PFSK-1 (cell line): ENCODE results near the gene KIF6. TPM values are rescaled to one million over a fixed set of nuclear protein-coding genes. Genes with fewer than 3 reads are reported as not detected.

Experiments
- FOXP2 ChIP-seq: optimal IDR thresholded peaks from 2 replicates; pipeline ENCODE3; 2011; ENCODE audit warnings: borderline replicate concordance, control low read depth, inconsistent platforms; ENCODE audit not compliant: insufficient read depth; ENCODE audit errors: extremely low read length, extremely low read depth
- POLR2AphosphoS5 ChIP-seq: IDR thresholded peaks from 2 replicates; pipeline ENCODE4 v1.6.1; 2012; ENCODE audit warnings: low read depth, mild to moderate bottlenecking, control low read depth, low read length, moderate library complexity
- REST ChIP-seq, 2 experiments: IDR thresholded peaks; 2 replicates each; pipeline versions ENCODE4 v1.6.1 to v1.8.0; 2011 to 2012; ENCODE audit warnings: low read depth in 2 of 2, low read length in 2 of 2, control low read depth in 1 of 2, inconsistent platforms in 1 of 2, mild to moderate bottlenecking in 1 of 2, moderate library complexity in 1 of 2; ENCODE audit not compliant: insufficient read depth in 1 of 2
- SIN3A ChIP-seq: IDR thresholded peaks from 2 replicates; pipeline ENCODE4 v1.6.1; 2012; ENCODE audit warnings: mild to moderate bottlenecking, low read length, moderate library complexity, borderline replicate concordance; ENCODE audit not compliant: insufficient read depth
- TAF1 ChIP-seq: IDR thresholded peaks from 2 replicates; pipeline ENCODE4 v1.6.1; 2012; ENCODE audit warnings: low read length, control low read depth, borderline replicate concordance; ENCODE audit not compliant: insufficient read depth
- polyA plus RNA-seq: library from polyadenylated mRNA; unstranded; fragments of >200 nt; gene quantifications from one replicate; pipeline ENCODE4 v1.2.1, GENCODE V29; 2012; ENCODE audit warnings: low read depth, missing spikeins; ENCODE audit not compliant: insufficient read length

Gene KIF6
- 0.21 TPM for polyA plus RNA-seq

DNA sequence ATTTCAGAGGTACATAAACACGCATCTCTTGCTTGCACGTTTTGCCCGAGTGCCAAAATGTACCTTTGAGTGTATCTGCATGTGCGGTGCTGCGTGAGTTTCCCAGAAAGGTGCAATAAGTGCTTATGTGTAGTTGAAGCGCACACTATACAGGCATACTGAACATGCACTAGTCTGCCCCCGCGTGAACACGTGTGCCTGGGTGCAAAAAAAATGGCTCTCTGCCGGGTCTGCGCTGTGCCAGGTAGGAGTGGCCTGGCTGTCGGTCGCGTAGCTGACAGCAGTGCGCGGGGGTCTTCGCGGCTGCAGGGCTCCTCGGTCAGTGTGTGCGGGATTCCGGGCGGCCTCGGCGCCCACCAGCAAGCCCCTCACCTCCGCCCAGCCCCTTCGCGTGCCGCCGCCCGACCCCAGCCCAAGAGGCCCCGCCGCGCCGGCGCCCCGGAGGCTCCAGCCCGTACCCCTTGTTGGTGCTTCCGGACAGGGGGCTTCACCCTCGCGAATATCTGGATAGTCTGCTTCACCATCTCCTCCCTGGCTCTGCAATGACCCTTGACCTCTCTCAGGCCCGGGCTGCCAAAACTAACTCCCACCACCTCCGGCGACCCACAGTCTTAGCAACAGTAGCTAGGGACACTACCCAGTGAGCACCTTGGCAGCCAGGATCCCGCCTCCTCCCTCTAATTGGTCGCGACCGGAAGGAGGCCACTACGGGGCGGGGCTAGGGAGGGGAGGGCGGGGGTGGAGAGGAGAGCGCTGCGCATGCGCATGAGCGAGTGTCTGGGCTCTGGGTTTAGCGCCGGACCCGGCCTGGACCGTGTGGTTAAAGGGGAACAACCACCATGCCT is at the start of gene KIF6:
KIF6 (minus strand) TSS at position 622 of the 845 bp plus-strand sequence; CDS start at position 524, 98 bp downstream.
- TF ChIP-seq REST (IDR thresholded peaks at IDR 0.05; ENCODE audit: insufficient read depth in 1 of 2, low read depth in 2 of 2, low read length in 2 of 2) = no peak
- TF ChIP-seq FOXP2 = peak; percentile 27

- TF ChIP-seq REST (IDR thresholded peaks at IDR 0.05; ENCODE audit: insufficient read depth in 1 of 2, low read depth in 2 of 2, low read length in 2 of 2) = no peak
Measured at GRCh38 chr6:39773782-39774181, 48.6 kb upstream of the KIF6 start.

DNA sequence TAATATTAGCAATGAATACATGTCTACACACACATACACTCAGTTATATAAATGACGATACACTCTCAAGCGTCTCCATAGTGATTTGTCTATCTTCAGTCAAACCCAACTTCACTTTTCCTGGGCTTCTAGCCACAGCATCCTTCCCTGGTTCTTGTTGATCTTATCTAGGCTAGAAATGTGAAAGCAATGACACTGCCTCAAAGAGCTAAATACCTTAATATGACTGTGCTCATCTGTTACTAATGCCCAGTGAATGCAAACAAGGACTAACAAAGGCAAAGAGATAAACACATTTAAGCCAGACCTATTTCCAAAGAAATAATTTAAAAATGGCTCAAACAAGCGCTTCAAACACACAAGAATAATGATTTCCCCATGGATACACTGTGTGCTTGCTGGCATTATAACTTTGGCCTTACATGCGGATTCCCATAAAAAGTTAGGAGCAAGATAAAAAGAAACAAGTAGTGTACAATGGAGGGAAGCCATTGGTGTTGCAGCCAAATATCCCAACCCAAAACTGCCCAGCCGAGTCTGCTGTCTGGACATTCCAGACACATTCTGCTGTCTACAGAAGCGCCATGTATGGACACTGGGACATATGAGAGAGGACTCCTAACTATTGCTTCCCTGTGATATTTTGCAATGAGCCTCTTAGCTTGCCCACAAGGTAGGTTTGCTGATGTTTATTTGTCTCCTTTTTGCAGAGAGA is 47.5 kb upstream of the KIF6 start:
- TF ChIP-seq SIN3A (no peak), POLR2AphosphoS5 (no peak), TAF1 (no peak), FOXP2 (no peak), REST (IDR thresholded peaks at IDR 0.05; ENCODE audit: insufficient read depth in 1 of 2, low read depth in 2 of 2, low read length in 2 of 2) (no peak)

DNA sequence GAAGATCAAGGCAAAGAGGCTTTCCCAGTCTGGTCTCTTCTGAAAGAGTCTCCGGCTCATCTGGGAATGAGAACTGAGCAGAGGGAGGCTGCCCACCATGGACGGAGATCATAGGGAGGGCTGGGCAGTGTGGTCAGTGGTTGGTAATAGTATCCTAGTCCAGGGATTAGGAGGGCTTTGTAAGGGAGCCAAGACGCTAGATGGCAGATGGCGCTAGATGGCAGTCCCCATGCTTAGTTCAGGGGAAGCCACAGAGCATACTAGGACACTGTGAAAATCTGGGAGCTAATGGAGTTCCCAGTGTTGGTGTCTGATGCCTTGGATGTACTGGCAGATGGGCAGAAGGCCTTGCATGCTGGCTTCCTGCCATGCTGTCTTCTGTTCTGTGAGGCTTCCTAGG is 45.2 kb upstream of the KIF6 start:
- TF ChIP-seq FOXP2 (no peak), TAF1 (no peak), SIN3A (no peak), POLR2AphosphoS5 (no peak), REST (IDR thresholded peaks at IDR 0.05; ENCODE audit: insufficient read depth in 1 of 2, low read depth in 2 of 2, low read length in 2 of 2) (no peak)
